Left cardiac atrium (tissue), 4 donors: ENCODE results near the gene GGCX. TPM values are rescaled to one million over a fixed set of nuclear protein-coding genes. Genes with fewer than 3 reads are reported as not detected.
A peak's percentile ranks its signal among the peaks of the same experiment; 100 is the strongest.

Experiments
- ATAC-seq, 2 donors: fragments of 200-7000 bp; cut with Tn5 transposase; one replicate each; pipeline ENCODE4 v1.9.1; 2020; ENCODE audit warnings: mild to moderate bottlenecking in 2 of 2, moderate library complexity in 2 of 2
- DNase-seq: peaks from one replicate; pipeline ENCODE4 v3.0.0-alpha.2; 2020
- intact Hi-C, 2 donors: fragments of 100-400 bp; cut with DNase I; formaldehyde crosslinking; loops; one replicate each; pipeline versions ENCODE4 v1.14.1 to v1.15.1; 2022 to 2023
- total RNA-seq, 2 donors: library from RNA; stranded (reverse); fragmentation: NEBNext Ultra II Directional; extraction: Animal tissue kit (Norgen Biotek cat#: 25700); gene quantifications; one replicate each; pipeline ENCODE4 v1.2.1, GENCODE V29; 2021
- donor health status: DM: no; HTN: yes; CAD: no.
- donor health status: DM: no; HTN: yes; CAD: no; lungs with severe emphysema.
- donor health status: DM: yes; HTN: yes; CAD: no.
- donor health status: Dilated cardiomyopathy.

GGCX gene
- total RNA-seq, 2 donors from 2014 or later, result 34.0 to 37.3 TPM

DNA sequence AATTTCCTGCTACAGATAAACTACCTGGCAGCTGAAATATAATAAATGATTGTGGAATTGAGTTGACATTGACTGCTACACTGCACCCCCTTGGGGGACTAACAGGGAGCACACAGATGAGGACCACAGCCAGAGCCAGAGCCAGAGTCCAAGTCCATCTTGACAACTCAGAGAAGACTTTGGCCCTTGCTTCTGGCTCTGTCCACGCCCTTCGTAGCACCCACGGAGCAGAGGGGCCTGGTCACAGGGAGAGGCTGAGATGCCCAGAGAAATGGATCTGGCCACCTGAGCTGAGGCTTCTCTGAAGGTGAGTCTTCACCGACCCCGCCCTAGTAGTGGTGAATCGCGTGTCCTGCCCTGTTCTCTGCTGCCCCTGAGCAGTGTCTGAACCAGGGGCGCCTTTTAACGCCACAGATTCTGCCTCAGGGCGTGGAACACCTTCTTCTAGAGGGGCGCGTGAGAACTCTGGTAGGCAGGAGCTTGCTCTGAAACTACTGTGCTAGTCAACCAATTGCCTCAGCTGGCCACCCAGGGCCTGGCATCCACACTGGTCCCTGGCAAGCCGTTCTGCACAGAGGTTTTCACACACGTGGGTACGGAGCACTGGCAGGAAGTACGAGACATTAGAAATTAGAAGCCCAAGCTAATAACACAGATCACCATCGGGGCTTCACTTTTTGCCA is 58.0 kb downstream of the GGCX start:
- ATAC-seq, result no peak
- intact Hi-C loops, result no loop called here
- DNase-seq, result no peak

DNA sequence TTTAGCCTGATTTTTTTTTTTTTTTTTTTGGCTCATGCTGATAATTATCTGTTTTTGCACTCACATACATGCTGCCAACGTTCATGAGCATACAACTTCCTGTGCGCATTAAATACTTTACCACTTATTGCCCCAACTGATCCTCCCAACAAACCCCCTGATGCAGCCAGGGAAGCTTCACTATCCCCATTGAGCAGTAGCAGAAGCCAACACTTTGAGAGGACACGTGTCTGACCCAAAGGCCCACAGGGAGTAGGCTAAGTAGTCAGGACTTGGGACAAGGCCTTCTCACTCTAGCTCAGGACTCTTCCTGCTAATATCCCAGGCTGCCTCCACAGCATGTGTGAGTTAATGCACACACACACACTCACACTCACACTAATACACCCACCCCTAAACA is 58.6 kb downstream of the GGCX start:
- intact Hi-C loops, result no loop called here
- ATAC-seq, result no peak
- no peak for DNase-seq

DNA sequence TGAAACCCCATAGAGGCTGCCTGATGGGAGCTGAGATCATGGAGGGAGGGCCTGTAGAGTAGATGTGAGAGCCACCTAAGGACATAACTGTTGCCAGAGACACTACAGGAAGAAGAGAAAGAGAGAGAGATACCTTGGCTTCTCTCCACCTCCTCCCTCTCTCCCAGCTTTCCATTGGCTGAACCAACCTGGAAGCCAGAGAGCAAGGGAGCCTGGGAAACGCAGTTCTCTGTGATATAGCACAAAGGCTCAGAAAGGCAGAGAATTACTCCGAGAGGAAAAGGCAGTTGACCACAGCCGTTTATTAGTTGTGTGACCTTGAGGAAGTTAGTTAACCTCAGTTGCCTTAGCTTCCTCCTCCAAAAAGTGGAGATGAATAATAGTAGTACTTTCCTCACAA is 60.0 kb downstream of the GGCX start:
- peak in 1 of 2 donors; percentile 18 for ATAC-seq
- peak; percentile 24 for DNase-seq
- intact Hi-C loops, result no loop called here

DNA sequence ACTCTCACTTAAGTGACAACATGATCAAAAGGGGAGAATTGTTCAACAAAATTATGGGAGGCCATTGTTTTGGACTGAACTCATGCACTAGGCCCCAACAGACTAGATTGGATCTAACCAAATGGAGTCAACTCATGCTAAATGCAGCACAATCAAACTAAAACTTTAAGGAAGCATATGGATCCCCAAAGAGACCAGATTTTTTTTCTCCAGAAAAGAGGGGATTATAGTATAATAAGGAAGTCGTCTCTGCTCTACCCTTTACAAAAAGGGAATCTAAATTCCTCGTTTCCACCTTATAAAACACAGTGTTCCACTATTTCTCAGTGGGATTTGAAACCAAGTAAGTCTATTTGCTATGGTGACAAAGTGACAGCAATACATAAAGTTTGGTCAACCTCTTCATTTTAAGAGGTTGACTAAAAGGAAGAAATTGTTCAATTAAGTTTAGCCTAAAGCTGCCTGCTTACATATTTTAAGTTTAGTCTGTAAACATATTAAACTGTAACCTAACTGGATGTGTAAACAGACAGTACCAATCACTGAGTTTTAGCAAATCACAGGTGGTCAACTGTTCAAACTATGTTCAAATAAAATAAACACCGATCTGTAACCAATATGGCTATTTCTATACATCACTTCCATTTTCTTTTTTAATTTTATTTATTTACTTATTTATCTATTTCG is 63.2 kb downstream of the GGCX start:
- no peak for ATAC-seq
- DNase-seq, result no peak
- intact Hi-C loops, result no loop called here

DNA sequence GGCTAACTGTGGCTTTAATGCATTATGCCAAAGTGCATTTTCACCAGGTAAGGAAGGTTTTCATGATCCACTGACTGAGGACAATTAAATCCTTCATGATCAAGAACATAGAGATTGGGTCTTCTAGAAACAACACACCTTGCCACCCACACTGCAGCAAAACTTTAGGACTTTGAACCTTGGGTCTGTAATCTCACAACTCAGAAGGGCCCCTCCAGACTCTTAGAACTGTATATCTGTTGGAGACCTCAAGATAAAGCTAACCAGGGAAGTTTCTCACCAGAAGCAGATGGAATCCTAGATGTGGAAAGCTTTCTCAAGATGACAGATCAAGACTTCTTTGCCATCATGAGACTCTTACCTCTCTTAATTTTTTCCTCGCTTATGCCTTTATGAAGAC is 64.9 kb downstream of the GGCX start:
- intact Hi-C loops, result no loop called here
- DNase-seq, result no peak
- ATAC-seq, result no peak

Other genes with a start within 250 kb of the GGCX start
- gene TGOLN2, start 233.5 kb downstream of the GGCX start, total RNA-seq, result 10 to 100 TPM; 71.1 to 73.9 TPM
- gene RETSAT, start 207.0 kb downstream of the GGCX start, total RNA-seq, result 10 to 100 TPM; 79.9 to 84.0 TPM
- gene ELMOD3, start 206.7 kb downstream of the GGCX start, total RNA-seq, result 10 to 100 TPM; 15.4 to 22.1 TPM
- gene CAPG, start 151.1 kb downstream of the GGCX start, total RNA-seq, result 10 to 100 TPM; 13.6 to 20.3 TPM
- gene SH2D6, start 142.8 kb downstream of the GGCX start, total RNA-seq, result under 1 TPM; 0.29 to 0.37 TPM
- 100 to 1,000 TPM; 107 to 389 TPM for gene MAT2A, start 22.3 kb downstream of the GGCX start, total RNA-seq
- 10 to 100 TPM; 30.3 to 54.8 TPM for gene VAMP8, start 16.1 kb upstream of the GGCX start, total RNA-seq
- gene VAMP5, start 22.9 kb upstream of the GGCX start, total RNA-seq, result 10 to 100 TPM; 84.7 to 91.4 TPM
- gene RNF181, start 34.3 kb upstream of the GGCX start, total RNA-seq, result 10 to 100 TPM; 86.5 to 97.1 TPM
- 10 to 100 TPM; 12.7 to 14.9 TPM for gene TMEM150A, start 41.2 kb upstream of the GGCX start, total RNA-seq
- 10 to 100 TPM; 21.3 to 22.4 TPM for gene C2orf68, start 50.6 kb upstream of the GGCX start, total RNA-seq
- 10 to 100 TPM; 26.6 to 32.3 TPM for gene USP39, start 54.7 kb upstream of the GGCX start, total RNA-seq
- under 1 TPM; 0.12 to 0.44 TPM for gene SFTPB, start 106.7 kb upstream of the GGCX start, total RNA-seq
- 1 to 10 TPM in 1 of 2 donors, under 1 TPM in 1; 0.52 to 2.8 TPM for gene GNLY, start 132.9 kb upstream of the GGCX start, total RNA-seq
- 10 to 100 TPM; 23.4 to 29.1 TPM for gene ATOH8, start 192.5 kb upstream of the GGCX start, total RNA-seq